K562 (cell line): ENCODE data around the gene SPRYD3. TPM values are rescaled to one million over a fixed set of nuclear protein-coding genes. Genes with fewer than 3 reads are reported as not detected.

Experiments
- ATAC-seq: fragments of 200-7000 bp; cut with Tn5 transposase; 3 replicates; pipeline ENCODE4 v1.9.1; 2020; ENCODE audit warnings: moderate library complexity
- BruUV-seq: library from RNA; stranded (reverse); fragments of 400-500 nt; replicated peaks from 2 replicates; lab custom pipeline; 2021; lab: Mats Ljungman, UMichigan
- CTCF ChIA-PET: fragments of 300-600 bp; formaldehyde crosslinking; extraction: SDS; loops from one replicate; lab custom pipeline; 2021; ENCODE audit warnings: low intra/inter-chr PET ratio; lab: Yijun Ruan, JAX
- POLR2A ChIA-PET: fragments of 300-600, 350-650 bp; sonication (Branson Sonifier 250); formaldehyde crosslinking; extraction: SDS; loops from one replicate; lab custom pipeline; 2021; ENCODE audit warnings: antibody characterized with exemption, inconsistent platforms; lab: Yijun Ruan, JAX
- DNase-seq, 4 experiments: peaks; one replicate each; pipeline versions ENCODE4 v3.0.0 to v3.0.0-alpha.2; 2011 to 2018; ENCODE audit warnings: low spot score in 3 of 4, mixed read lengths in 3 of 4; ENCODE audit errors: extremely low read depth in 1 of 4
- FAIRE-seq: peaks from 2 replicates; lab custom pipeline; 2011; peaks lifted over from hg19 to GRCh38; lab: Jason Lieb, UNC
- H2AFZ ChIP-seq: 2 replicates; pipeline ENCODE4 v1.6.0; 2011; ENCODE audit warnings: low read depth, low read length, control low read depth, inconsistent platforms
- H3K27ac ChIP-seq: fragments of 200-600 bp; 3 replicates; pipeline ENCODE4 v1.8.0; 2011; ENCODE audit warnings: low read depth, mild to moderate bottlenecking, control low read depth, inconsistent platforms, low read length, moderate library complexity, mixed read lengths; ENCODE audit errors: extremely low read depth
- H3K27me3 ChIP-seq, 2 experiments: fragments of 300-600 bp in 1 of 2; 2 replicates in 1 of 2; 3 replicates in 1 of 2; pipeline versions ENCODE4 v1.6.0 to v1.8.0; 2011; ENCODE audit warnings: inconsistent platforms in 2 of 2, low read length in 2 of 2, mild to moderate bottlenecking in 1 of 2, mixed read lengths in 1 of 2, moderate library complexity in 1 of 2; ENCODE audit not compliant: control insufficient read depth in 2 of 2, insufficient read depth in 2 of 2
- H3K36me3 ChIP-seq: fragments of 300-600 bp; 3 replicates; pipeline ENCODE4 v1.8.0; 2011; ENCODE audit warnings: mild to moderate bottlenecking, low read length, inconsistent platforms; ENCODE audit not compliant: control insufficient read depth, insufficient read depth
- H3K4me1 ChIP-seq, 2 experiments: fragments of 200-600 bp in 1 of 2; replicated peaks in 1 of 2; 2 replicates in 1 of 2; 3 replicates in 1 of 2; pipeline versions ENCODE4 v1.5.1 to v1.8.0; 2011; ENCODE audit warnings: inconsistent platforms in 2 of 2, low read length in 2 of 2, mild to moderate bottlenecking in 1 of 2, mixed read lengths in 1 of 2, moderate library complexity in 1 of 2; ENCODE audit not compliant: control insufficient read depth in 2 of 2, insufficient read depth in 2 of 2
- H3K4me2 ChIP-seq: 2 replicates; pipeline ENCODE4 v1.6.1; 2011; ENCODE audit warnings: low read length, control low read depth, inconsistent platforms, mixed read lengths; ENCODE audit not compliant: insufficient read depth
- H3K4me3 ChIP-seq: fragments of 200-600 bp; sonication (generic), shearing (Covaris generic); 2 replicates; pipeline ENCODE4 v1.5.1; 2016; ENCODE audit warnings: control low read depth, inconsistent platforms
- H3K79me2 ChIP-seq: fragments of 200-600 bp; 3 replicates; pipeline ENCODE4 v1.8.0; 2011; ENCODE audit warnings: low read length, inconsistent platforms; ENCODE audit not compliant: control insufficient read depth, insufficient read depth
- H3K9ac ChIP-seq, 2 experiments: 2 replicates each; pipeline versions ENCODE4 v1.6.0 to v1.6.1; 2011; ENCODE audit warnings: low read depth in 2 of 2, low read length in 2 of 2, control low read depth in 1 of 2, inconsistent platforms in 1 of 2, mild to moderate bottlenecking in 1 of 2, mixed read lengths in 1 of 2; ENCODE audit not compliant: insufficient read depth in 1 of 2
- H3K9me1 ChIP-seq: one replicate; pipeline ENCODE4 v1.6.0; 2011; ENCODE audit warnings: inconsistent platforms, mild to moderate bottlenecking, low read length, moderate library complexity; ENCODE audit not compliant: control insufficient read depth, insufficient read depth
- H3K9me3 ChIP-seq: replicated peaks from 2 replicates; pipeline ENCODE4 v1.5.1; 2011; ENCODE audit warnings: low read depth, low read length, inconsistent platforms; ENCODE audit not compliant: control insufficient read depth, insufficient read depth
- H4K20me1 ChIP-seq: replicated peaks from 2 replicates; pipeline ENCODE4 v1.6.1; 2011; ENCODE audit warnings: low read length, inconsistent platforms, mixed read lengths; ENCODE audit not compliant: control insufficient read depth, insufficient read depth
- CBFB ChIP-seq: sonication (generic); formaldehyde crosslinking; IDR thresholded peaks from 2 replicates; pipeline ENCODE4 v1.4.0; 2020; ENCODE audit warnings: mild to moderate bottlenecking, missing genetic modification reagents
- ETV1 ChIP-seq: fragments of 450-650 bp; conservative IDR thresholded peaks from 2 replicates; pipeline ENCODE4 v1.6.1; 2016; ENCODE audit warnings: missing genetic modification characterization, control low read depth, low read depth, missing compliant biosample characterization
- FIP1L1 ChIP-seq: fragments of 200-400 bp; formaldehyde crosslinking; IDR thresholded peaks from 2 replicates; pipeline ENCODE4 v1.6.1; 2018; ENCODE audit warnings: mild to moderate bottlenecking, low read depth, low read length; ENCODE audit not compliant: poor library complexity, severe bottlenecking
- HDAC6 ChIP-seq: IDR thresholded peaks from 2 replicates; pipeline ENCODE4 v1.6.1; 2012; ENCODE audit warnings: low read depth, mild to moderate bottlenecking, control low read depth, inconsistent platforms, low read length, moderate library complexity
- IRF2 ChIP-seq: sonication (generic); formaldehyde crosslinking; IDR thresholded peaks from 2 replicates; pipeline ENCODE4 v1.8.1; 2022; ENCODE audit warnings: mild to moderate bottlenecking, missing genetic modification reagents
- KAT2B ChIP-seq: IDR thresholded peaks from one replicate; pipeline ENCODE4 v1.6.1; 2012; ENCODE audit warnings: low read depth, mild to moderate bottlenecking, control low read depth, inconsistent platforms, low read length, moderate library complexity
- MXD1 ChIP-seq: fragments of 250-450 bp; sonication (Bioruptor Pico); IDR thresholded peaks from 2 replicates; pipeline ENCODE4 v1.8.0; 2021; ENCODE audit warnings: borderline replicate concordance, mild to moderate bottlenecking, moderate library complexity; ENCODE audit not compliant: poor library complexity, severe bottlenecking
- NCOA1 ChIP-seq: fragments of 450-650 bp; IDR thresholded peaks from 2 replicates; pipeline ENCODE4 v1.6.1; 2016; ENCODE audit warnings: low read depth
- NCOA6 ChIP-seq: fragments of 450-650 bp; IDR thresholded peaks from 2 replicates; pipeline ENCODE4 v1.6.1; 2017; ENCODE audit warnings: mild to moderate bottlenecking
- PCBP1 ChIP-seq: fragments of 200-400 bp; formaldehyde crosslinking; IDR thresholded peaks from 2 replicates; pipeline ENCODE4 v1.6.1; 2018; ENCODE audit warnings: mild to moderate bottlenecking, low read depth, low read length; ENCODE audit not compliant: poor library complexity, severe bottlenecking
- PHF21A ChIP-seq: fragments of 450-650 bp; IDR thresholded peaks from 2 replicates; pipeline ENCODE4 v1.6.1; 2017; ENCODE audit warnings: low read depth, borderline replicate concordance
- SOX6 ChIP-seq: fragments of 450-650 bp; IDR thresholded peaks from 2 replicates; pipeline ENCODE4 v1.6.1; 2014; ENCODE audit warnings: mild to moderate bottlenecking
- TCF7 ChIP-seq: sonication (generic); IDR thresholded peaks from 2 replicates; pipeline ENCODE4 v1.6.1; 2016; ENCODE audit warnings: antibody characterized with exemption, borderline replicate concordance
- ZC3H4 ChIP-seq: sonication (generic); formaldehyde crosslinking; IDR thresholded peaks from 2 replicates; pipeline ENCODE4 v1.9.0; 2021; ENCODE audit warnings: missing genetic modification reagents, borderline replicate concordance
- ZNF124 ChIP-seq: sonication (generic); formaldehyde crosslinking; IDR thresholded peaks from 2 replicates; pipeline ENCODE4 v1.8.1; 2022; ENCODE audit warnings: missing genetic modification reagents
- ZNF785 ChIP-seq: fragments of 250-450 bp; sonication (Bioruptor Pico); IDR thresholded peaks from 2 replicates; pipeline ENCODE4 v1.4.0; 2020; ENCODE audit warnings: mild to moderate bottlenecking
- ZNF79 ChIP-seq: fragments of 250-450 bp; sonication (Bioruptor Pico); IDR thresholded peaks from 2 replicates; pipeline ENCODE4 v1.4.0; 2020; ENCODE audit warnings: low read depth, mild to moderate bottlenecking, moderate library complexity
- WGBS: fragments of 100-300 bp; shearing (Covaris generic); methylation state at CpG from one replicate; pipeline ENCODE4 v1.1.6; 2016; ENCODE audit warnings: low coverage, mixed read lengths; ENCODE audit not compliant: insufficient coverage; ENCODE audit errors: missing lambda C conversion rate; 5-methylcytosine and 5-hydroxymethylcytosine counted together
- in situ Hi-C: fragments of 300-500 bp; cut with MboI; formaldehyde crosslinking; loops from 4 replicates; pipeline ENCODE4 v1.15.0; 2018; ENCODE audit warnings: inconsistent platforms, mixed read lengths
- intact Hi-C: fragments of 100-400 bp; cut with micrococcal nuclease; formaldehyde crosslinking; loops from 2 replicates; pipeline ENCODE4 v1.14.2; 2022
- polyA plus RNA-seq, 8 experiments: library from polyadenylated mRNA; depleted of rRNA in 4 of 8; stranded (reverse) in 5 of 8; unstranded in 3 of 8; fragments of >200 nt; fragmentation: Nextera tagmentation in 2 of 8; fragmentation: Illumina TruSeq in 1 of 8; extraction: Ambion mirVana in 2 of 8; extraction: Trizol in 1 of 8; gene quantifications; 2 replicates each; pipeline versions ENCODE4 v1.2.1 to v1.2.3, GENCODE V29; 2011 to 2014; ENCODE audit warnings: inconsistent platforms in 1 of 8, missing spikeins in 1 of 8
- total RNA-seq, 7 experiments: library from RNA; depleted of rRNA in 6 of 7; stranded (reverse); fragments of >200 nt in 6 of 7; fragmentation: Illumina TruSeq in 2 of 7; extraction: Trizol in 2 of 7; gene quantifications; 2 replicates each; pipeline versions ENCODE4 v1.2.1 to v1.2.3, GENCODE V29; 2011 to 2021; ENCODE audit warnings: low replicate concordance in 1 of 7
- TF ChIP-seq, protein P1 (sequence below): fragments of 250-450 bp; sonication (Bioruptor Pico); IDR thresholded peaks from 2 replicates; pipeline ENCODE4 v1.8.0; 2022; ENCODE audit warnings: inconsistent platforms
- TF ChIP-seq, protein P2 (sequence below), 2 experiments: fragments of 450-650 bp in 1 of 2; sonication (generic) in 1 of 2; formaldehyde crosslinking; conservative IDR thresholded peaks; 2 replicates each; pipeline versions ENCODE4 v1.4.0 to v1.8.1; 2020 to 2022; ENCODE audit warnings: mild to moderate bottlenecking in 1 of 2, missing genetic modification reagents in 1 of 2

Gene SPRYD3
- total and polyA plus RNA-seq, 9 of the 15 experiments (the other 6 are each of a cell fraction or from before 2014, with no cell fraction given): 1.5 to 13.6 (median 7.6) TPM

DNA sequence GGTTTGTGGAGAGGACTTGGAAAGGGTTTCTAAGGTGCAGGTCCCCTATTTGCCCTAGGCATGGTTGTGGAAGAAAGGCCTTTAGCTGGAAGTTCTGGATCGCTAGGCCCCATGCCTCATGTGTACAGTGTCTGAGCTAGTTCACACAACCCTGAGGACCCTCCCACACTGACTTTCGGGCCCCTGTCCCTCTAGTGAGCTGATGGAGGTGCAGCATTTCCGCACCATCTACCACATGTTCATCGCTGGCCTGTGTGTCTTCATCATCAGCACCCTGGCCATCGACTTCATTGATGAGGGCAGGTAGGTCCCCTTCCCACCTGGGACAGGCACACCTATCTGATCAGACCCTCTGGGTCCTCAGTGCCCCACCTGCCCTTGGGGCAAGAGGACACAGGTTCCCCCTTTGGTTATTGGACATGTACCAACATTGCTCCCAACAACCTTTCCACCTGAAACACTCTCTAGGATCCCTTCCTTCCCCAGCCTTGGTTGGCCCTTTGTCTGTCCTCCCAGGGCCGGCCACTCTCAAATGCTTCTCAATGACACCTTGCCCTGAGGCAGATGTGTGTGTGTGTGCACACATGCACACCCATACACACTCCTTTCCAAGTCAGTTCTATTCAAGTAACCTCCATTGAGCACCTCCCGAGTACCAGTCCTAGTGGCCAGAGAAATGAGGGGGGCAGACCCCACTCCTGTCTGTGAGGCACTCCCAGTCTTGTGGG is 26.7 kb upstream of the SPRYD3 start:
- WGBS: 66% methylated on average over 7 of the region's 7 CpGs
- no peak overlapping the region for H3K4me2 ChIP-seq

More for the DNA sequence above, 26.7 kb upstream of the SPRYD3 start:
- no peaks in the 10 kb centered on the region for H3K79me2 ChIP-seq
- in situ Hi-C loops (no loop called here), intact Hi-C loops (no loop called here)
- no peak overlapping the region; a peak in 1 of 4 replicates for H3K9ac ChIP-seq
- ChIA-PET POLR2A (interaction anchor here (0.9 to 1.0 kb wide), 2 partner anchors 14 to 84 kb away, joined by 3 read pairs; no protein-coding TSS in a partner anchor), CTCF (no interaction called here)
- no peak overlapping the region for H3K27ac ChIP-seq
- no peak overlapping the region for H3K4me3 ChIP-seq
- no peaks in the 10 kb centered on the region for H4K20me1 ChIP-seq
- no peaks in the 10 kb centered on the region for H3K36me3 ChIP-seq
- H3K27me3 ChIP-seq: no peaks in the 10 kb centered on the region; a peak in 1 of 5 replicates
- peaks cover 18 to 23% of the 10 kb centered on the region in 2 experiments for H3K4me1 ChIP-seq
- DNase-seq (no peak), ATAC-seq (no peak), FAIRE-seq (no peak)
- H3K9me3 ChIP-seq: no peaks in the 10 kb centered on the region
- BruUV-seq: no TSS peak
- TF ChIP-seq ZNF79 (CRISPR knock-in tag) (no peak), HDAC6 (no peak), PHF21A (no peak), IRF2 (CRISPR knock-in tag) (no peak), ZNF124 (CRISPR knock-in tag) (no peak), KAT2B (no peak), ZNF785 (CRISPR knock-in tag) (no peak), ZC3H4 (CRISPR knock-in tag) (no peak), FIP1L1 (no peak), NCOA1 (no peak), CBFB (CRISPR knock-in tag) (no peak), NCOA6 (no peak), ETV1 (tag) (no peak), SOX6 (no peak), MXD1 (CRISPR knock-in tag) (no peak), PCBP1 (no peak), TCF7 (no peak)
- TF ChIP-seq, protein P1, sequence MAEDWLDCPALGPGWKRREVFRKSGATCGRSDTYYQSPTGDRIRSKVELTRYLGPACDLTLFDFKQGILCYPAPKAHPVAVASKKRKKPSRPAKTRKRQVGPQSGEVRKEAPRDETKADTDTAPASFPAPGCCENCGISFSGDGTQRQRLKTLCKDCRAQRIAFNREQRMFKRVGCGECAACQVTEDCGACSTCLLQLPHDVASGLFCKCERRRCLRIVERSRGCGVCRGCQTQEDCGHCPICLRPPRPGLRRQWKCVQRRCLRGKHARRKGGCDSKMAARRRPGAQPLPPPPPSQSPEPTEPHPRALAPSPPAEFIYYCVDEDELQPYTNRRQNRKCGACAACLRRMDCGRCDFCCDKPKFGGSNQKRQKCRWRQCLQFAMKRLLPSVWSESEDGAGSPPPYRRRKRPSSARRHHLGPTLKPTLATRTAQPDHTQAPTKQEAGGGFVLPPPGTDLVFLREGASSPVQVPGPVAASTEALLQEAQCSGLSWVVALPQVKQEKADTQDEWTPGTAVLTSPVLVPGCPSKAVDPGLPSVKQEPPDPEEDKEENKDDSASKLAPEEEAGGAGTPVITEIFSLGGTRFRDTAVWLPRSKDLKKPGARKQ (CRISPR knock-in tag): no peak
- TF ChIP-seq, protein P2, sequence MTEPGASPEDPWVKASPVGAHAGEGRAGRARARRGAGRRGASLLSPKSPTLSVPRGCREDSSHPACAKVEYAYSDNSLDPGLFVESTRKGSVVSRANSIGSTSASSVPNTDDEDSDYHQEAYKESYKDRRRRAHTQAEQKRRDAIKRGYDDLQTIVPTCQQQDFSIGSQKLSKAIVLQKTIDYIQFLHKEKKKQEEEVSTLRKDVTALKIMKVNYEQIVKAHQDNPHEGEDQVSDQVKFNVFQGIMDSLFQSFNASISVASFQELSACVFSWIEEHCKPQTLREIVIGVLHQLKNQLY (CRISPR knock-in tag; conservative IDR thresholded peaks at IDR 0.05): no peak
- TF ChIP-seq, all 486 proteins: peak for 0
- no peak overlapping the region for H2AFZ ChIP-seq
- H3K9me1 ChIP-seq: no peaks in the 10 kb centered on the region
